Activated CD4-positive, alpha-beta T cell treated with anti-CD3 and anti-CD28 coated beads, Interleukin-2, Interleukin-4, amounts not matched to agents 100 ng/mL and 50 ng/mL, durations not matched to agents 16 hours and 8 hours (primary cell): ENCODE results near the gene TSPAN15.

Source experiments
- DNase-seq: peaks from one replicate; pipeline ENCODE4 v3.0.0-alpha.2; 2020; ENCODE audit warnings: low spot score

The TSPAN15 gene

GRCh38 chr10:69553328-69553727 is 102.1 kb downstream of the TSPAN15 start:
- DNase-seq = no peak

- DNase-seq = no peak
These were observed 103.3 kb downstream of the TSPAN15 start for GRCh38 chr10:69554611-69555010.
